ENCODE data around the gene OLFML2A. TPM values are rescaled to one million over a fixed set of nuclear protein-coding genes. Genes with fewer than 3 reads are reported as not detected.

The OLFML2A gene
- polyA plus RNA-seq, 1 donor from 2014 or later: 0.15 TPM

DNA sequence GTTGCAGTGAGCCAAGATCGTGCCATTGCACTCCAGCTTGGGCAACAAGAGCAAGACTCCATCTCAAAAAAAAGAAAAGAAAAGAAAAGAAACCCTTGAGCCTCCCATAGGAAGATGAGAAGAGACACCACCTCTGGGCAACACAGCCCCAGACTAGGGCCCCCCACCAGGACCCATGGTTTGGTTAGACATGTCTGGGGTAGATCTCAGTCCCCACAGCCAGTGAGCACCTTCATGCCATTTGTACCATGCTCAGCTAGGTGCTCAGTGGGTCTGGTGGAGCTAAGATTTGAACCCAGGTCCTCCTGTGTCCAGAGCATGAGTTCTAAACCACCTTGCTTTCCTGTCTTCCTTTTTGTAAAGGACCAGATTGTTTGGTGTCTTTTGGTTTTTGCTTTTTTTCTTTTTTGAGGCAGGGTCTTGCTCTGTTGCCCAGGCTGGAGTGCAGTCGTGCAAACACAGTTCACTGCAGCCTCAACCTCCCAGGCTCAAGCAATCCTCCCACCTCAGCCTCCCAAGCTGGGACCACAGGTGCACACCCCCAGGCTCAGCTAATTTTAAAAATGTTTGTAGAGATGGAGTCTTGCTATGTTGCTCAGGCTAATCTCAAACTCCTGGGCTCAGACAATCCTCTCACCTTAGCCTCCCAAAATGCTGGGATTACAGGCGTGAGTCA is 11.7 kb downstream of the OLFML2A start:
- no peak overlapping the region for H3K27ac ChIP-seq (ENCODE audit: low read length)
- no peaks in the 10 kb centered on the region for H3K27me3 ChIP-seq (ENCODE audit: insufficient read depth, low read depth, low read length)
- H3K4me3 ChIP-seq (ENCODE audit: low read length): no peak overlapping the region
- H3K4me2 ChIP-seq (ENCODE audit: low read length): no peak overlapping the region
- H3K79me2 ChIP-seq (replicated peaks; ENCODE audit: insufficient read depth, low read length): no peaks in the 10 kb centered on the region
- no peaks in the 10 kb centered on the region for H3K36me3 ChIP-seq (ENCODE audit: insufficient read depth, low read length)
- no peaks in the 10 kb centered on the region for H4K20me1 ChIP-seq (ENCODE audit: insufficient read depth)
- H3K9me2 ChIP-seq (ENCODE audit: insufficient read depth, low read length): no peaks in the 10 kb centered on the region
- H2AFZ ChIP-seq (ENCODE audit: low read depth, low read length): no peak overlapping the region
- no peaks in the 10 kb centered on the region for H3F3A ChIP-seq (ENCODE audit: insufficient read depth, low read length, poor library complexity, severe bottlenecking)
- no peak overlapping the region for H3K9ac ChIP-seq (ENCODE audit: low read length)
- TF ChIP-seq SMC3 (conservative IDR thresholded peaks at IDR 0.05; ENCODE audit: poor library complexity) (no peak), POLR2AphosphoS5 (IDR thresholded peaks at IDR 0.05) (no peak), EP300 (conservative IDR thresholded peaks at IDR 0.05; ENCODE audit: poor library complexity, severe bottlenecking) (no peak), EZH2 (IDR thresholded peaks at IDR 0.05; ENCODE audit: borderline replicate concordance, insufficient read depth, low read length, poor library complexity, severe bottlenecking) (no peak), TAF1 (IDR thresholded peaks at IDR 0.05; ENCODE audit: low read depth) (no peak), RAD21 (conservative IDR thresholded peaks at IDR 0.05) (no peak), MXI1 (conservative IDR thresholded peaks at IDR 0.05; ENCODE audit: poor library complexity, severe bottlenecking) (no peak)
- TF ChIP-seq, protein P1, sequence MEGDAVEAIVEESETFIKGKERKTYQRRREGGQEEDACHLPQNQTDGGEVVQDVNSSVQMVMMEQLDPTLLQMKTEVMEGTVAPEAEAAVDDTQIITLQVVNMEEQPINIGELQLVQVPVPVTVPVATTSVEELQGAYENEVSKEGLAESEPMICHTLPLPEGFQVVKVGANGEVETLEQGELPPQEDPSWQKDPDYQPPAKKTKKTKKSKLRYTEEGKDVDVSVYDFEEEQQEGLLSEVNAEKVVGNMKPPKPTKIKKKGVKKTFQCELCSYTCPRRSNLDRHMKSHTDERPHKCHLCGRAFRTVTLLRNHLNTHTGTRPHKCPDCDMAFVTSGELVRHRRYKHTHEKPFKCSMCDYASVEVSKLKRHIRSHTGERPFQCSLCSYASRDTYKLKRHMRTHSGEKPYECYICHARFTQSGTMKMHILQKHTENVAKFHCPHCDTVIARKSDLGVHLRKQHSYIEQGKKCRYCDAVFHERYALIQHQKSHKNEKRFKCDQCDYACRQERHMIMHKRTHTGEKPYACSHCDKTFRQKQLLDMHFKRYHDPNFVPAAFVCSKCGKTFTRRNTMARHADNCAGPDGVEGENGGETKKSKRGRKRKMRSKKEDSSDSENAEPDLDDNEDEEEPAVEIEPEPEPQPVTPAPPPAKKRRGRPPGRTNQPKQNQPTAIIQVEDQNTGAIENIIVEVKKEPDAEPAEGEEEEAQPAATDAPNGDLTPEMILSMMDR (IDR thresholded peaks at IDR 0.05; ENCODE audit: poor library complexity, severe bottlenecking): no peak
- TF ChIP-seq, protein P2, sequence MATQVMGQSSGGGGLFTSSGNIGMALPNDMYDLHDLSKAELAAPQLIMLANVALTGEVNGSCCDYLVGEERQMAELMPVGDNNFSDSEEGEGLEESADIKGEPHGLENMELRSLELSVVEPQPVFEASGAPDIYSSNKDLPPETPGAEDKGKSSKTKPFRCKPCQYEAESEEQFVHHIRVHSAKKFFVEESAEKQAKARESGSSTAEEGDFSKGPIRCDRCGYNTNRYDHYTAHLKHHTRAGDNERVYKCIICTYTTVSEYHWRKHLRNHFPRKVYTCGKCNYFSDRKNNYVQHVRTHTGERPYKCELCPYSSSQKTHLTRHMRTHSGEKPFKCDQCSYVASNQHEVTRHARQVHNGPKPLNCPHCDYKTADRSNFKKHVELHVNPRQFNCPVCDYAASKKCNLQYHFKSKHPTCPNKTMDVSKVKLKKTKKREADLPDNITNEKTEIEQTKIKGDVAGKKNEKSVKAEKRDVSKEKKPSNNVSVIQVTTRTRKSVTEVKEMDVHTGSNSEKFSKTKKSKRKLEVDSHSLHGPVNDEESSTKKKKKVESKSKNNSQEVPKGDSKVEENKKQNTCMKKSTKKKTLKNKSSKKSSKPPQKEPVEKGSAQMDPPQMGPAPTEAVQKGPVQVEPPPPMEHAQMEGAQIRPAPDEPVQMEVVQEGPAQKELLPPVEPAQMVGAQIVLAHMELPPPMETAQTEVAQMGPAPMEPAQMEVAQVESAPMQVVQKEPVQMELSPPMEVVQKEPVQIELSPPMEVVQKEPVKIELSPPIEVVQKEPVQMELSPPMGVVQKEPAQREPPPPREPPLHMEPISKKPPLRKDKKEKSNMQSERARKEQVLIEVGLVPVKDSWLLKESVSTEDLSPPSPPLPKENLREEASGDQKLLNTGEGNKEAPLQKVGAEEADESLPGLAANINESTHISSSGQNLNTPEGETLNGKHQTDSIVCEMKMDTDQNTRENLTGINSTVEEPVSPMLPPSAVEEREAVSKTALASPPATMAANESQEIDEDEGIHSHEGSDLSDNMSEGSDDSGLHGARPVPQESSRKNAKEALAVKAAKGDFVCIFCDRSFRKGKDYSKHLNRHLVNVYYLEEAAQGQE (IDR thresholded peaks at IDR 0.05; ENCODE audit: borderline replicate concordance): no peak
- H3K9me3 ChIP-seq (ENCODE audit: low read length): no peaks in the 10 kb centered on the region

DNA sequence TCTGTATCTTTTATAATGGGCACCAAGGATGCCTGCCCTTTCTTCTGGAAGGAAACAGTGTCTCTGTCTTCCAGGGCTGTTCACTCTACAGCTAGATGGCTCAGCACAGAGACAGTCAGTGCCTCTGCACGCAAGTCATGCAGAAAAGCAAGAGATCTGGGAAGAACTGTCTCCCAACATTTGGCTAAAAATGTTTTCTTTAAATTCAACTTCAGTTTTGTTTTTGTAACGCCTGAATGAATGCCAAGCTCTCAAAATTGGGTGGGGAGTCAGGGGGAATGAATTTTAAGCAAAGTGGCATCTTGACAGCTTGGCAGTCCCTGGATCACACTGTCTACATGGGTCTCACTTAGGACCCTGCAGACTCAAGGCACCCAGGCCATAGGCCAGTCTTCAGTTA is 12.6 kb downstream of the OLFML2A start:
- no peak overlapping the region for H3K9ac ChIP-seq (ENCODE audit: low read length)
- H3F3A ChIP-seq (ENCODE audit: insufficient read depth, low read length, poor library complexity, severe bottlenecking): no peaks in the 10 kb centered on the region
- H3K36me3 ChIP-seq (ENCODE audit: insufficient read depth, low read length): no peaks in the 10 kb centered on the region
- no peaks in the 10 kb centered on the region for H3K79me2 ChIP-seq (replicated peaks; ENCODE audit: insufficient read depth, low read length)
- H3K9me3 ChIP-seq (ENCODE audit: low read length): no peaks in the 10 kb centered on the region
- H2AFZ ChIP-seq (ENCODE audit: low read depth, low read length): no peak overlapping the region
- no peaks in the 10 kb centered on the region for H3K9me2 ChIP-seq (ENCODE audit: insufficient read depth, low read length)
- H3K4me2 ChIP-seq (ENCODE audit: low read length): no peak overlapping the region
- TF ChIP-seq, protein P2 (IDR thresholded peaks at IDR 0.05; ENCODE audit: borderline replicate concordance): no peak
- TF ChIP-seq, protein P1 (IDR thresholded peaks at IDR 0.05; ENCODE audit: poor library complexity, severe bottlenecking): no peak
- TF ChIP-seq SMC3 (conservative IDR thresholded peaks at IDR 0.05; ENCODE audit: poor library complexity) (no peak), EZH2 (IDR thresholded peaks at IDR 0.05; ENCODE audit: borderline replicate concordance, insufficient read depth, low read length, poor library complexity, severe bottlenecking) (no peak), POLR2AphosphoS5 (IDR thresholded peaks at IDR 0.05) (no peak), EP300 (conservative IDR thresholded peaks at IDR 0.05; ENCODE audit: poor library complexity, severe bottlenecking) (no peak), RAD21 (conservative IDR thresholded peaks at IDR 0.05) (no peak), MXI1 (conservative IDR thresholded peaks at IDR 0.05; ENCODE audit: poor library complexity, severe bottlenecking) (no peak), TAF1 (IDR thresholded peaks at IDR 0.05; ENCODE audit: low read depth) (no peak)
- H3K27ac ChIP-seq (ENCODE audit: low read length): no peak overlapping the region
- no peaks in the 10 kb centered on the region for H4K20me1 ChIP-seq (ENCODE audit: insufficient read depth)
- no peak overlapping the region for H3K4me3 ChIP-seq (ENCODE audit: low read length)
- no peaks in the 10 kb centered on the region for H3K27me3 ChIP-seq (ENCODE audit: insufficient read depth, low read depth, low read length)

Measured in neural cell (in vitro differentiated cells).